ENCODE data around the gene TTC21A. TPM values are rescaled to one million over a fixed set of nuclear protein-coding genes. Genes with fewer than 3 reads are reported as not detected.
A peak's percentile ranks its signal among the peaks of the same experiment; 100 is the strongest.

TTC21A gene
- total RNA-seq, 1 donor from 2014 or later: 16.1 TPM

GRCh38 chr3:39142067-39142466, 34.6 kb downstream of the TTC21A start:
- H3K9me3 Mint-ChIP-seq (ENCODE audit: low read depth): no peaks in the 10 kb centered on the region
- no peak for DNase-seq (ENCODE audit: low spot score, unreplicated experiment)
- no peak for TF ChIP-seq CTCF (IDR thresholded peaks at IDR 0.05; ENCODE audit: unreplicated experiment)
- H3K36me3 Mint-ChIP-seq (ENCODE audit: insufficient read depth): peaks cover 10% of the 10 kb centered on the region
- H3K27ac Mint-ChIP-seq: no peak overlapping the region
- H3K4me3 Mint-ChIP-seq (ENCODE audit: low read depth): no peak overlapping the region
- H3K27me3 Mint-ChIP-seq: no peaks in the 10 kb centered on the region
- peaks cover 21% of the 10 kb centered on the region for H3K4me1 Mint-ChIP-seq (ENCODE audit: low read depth)

- TF ChIP-seq CTCF (IDR thresholded peaks at IDR 0.05; ENCODE audit: unreplicated experiment): no peak
- Mint-ChIP-seq H3K36me3 (ENCODE audit: insufficient read depth) (peaks cover 6% of the 10 kb centered on the region), H3K4me3 (ENCODE audit: low read depth) (no peak overlapping the region), H3K27me3 (no peaks in the 10 kb centered on the region), H3K4me1 (ENCODE audit: low read depth) (peaks cover 32% of the 10 kb centered on the region), H3K9me3 (ENCODE audit: low read depth) (no peaks in the 10 kb centered on the region), H3K27ac (peak overlapping the region; percentile 67)
- no peak for DNase-seq (ENCODE audit: low spot score, unreplicated experiment)
Measured at GRCh38 chr3:39143051-39143885, 35.8 kb downstream of the TTC21A start.

GRCh38 chr3:39144095-39144747, 36.7 kb downstream of the TTC21A start:
- Mint-ChIP-seq H3K27me3 (no peaks in the 10 kb centered on the region), H3K4me1 (ENCODE audit: low read depth) (peaks cover 42% of the 10 kb centered on the region), H3K4me3 (ENCODE audit: low read depth) (no peak overlapping the region), H3K9me3 (ENCODE audit: low read depth) (no peaks in the 10 kb centered on the region), H3K27ac (no peak overlapping the region), H3K36me3 (ENCODE audit: insufficient read depth) (peaks cover 6% of the 10 kb centered on the region)
- TF ChIP-seq CTCF (IDR thresholded peaks at IDR 0.05; ENCODE audit: unreplicated experiment): no peak
- DNase-seq (ENCODE audit: low spot score, unreplicated experiment): no peak

GRCh38 chr3:39144748-39145380, 37.4 kb downstream of the TTC21A start:
- H3K9me3 Mint-ChIP-seq (ENCODE audit: low read depth): no peaks in the 10 kb centered on the region
- peaks cover 48% of the 10 kb centered on the region for H3K4me1 Mint-ChIP-seq (ENCODE audit: low read depth)
- H3K4me3 Mint-ChIP-seq (ENCODE audit: low read depth): no peak overlapping the region
- H3K27ac Mint-ChIP-seq: no peak overlapping the region
- H3K36me3 Mint-ChIP-seq (ENCODE audit: insufficient read depth): peaks cover 6% of the 10 kb centered on the region
- no peak for TF ChIP-seq CTCF (IDR thresholded peaks at IDR 0.05; ENCODE audit: unreplicated experiment)
- DNase-seq (ENCODE audit: low spot score, unreplicated experiment): no peak
- no peaks in the 10 kb centered on the region for H3K27me3 Mint-ChIP-seq

- peaks cover 55% of the 10 kb centered on the region for H3K4me1 Mint-ChIP-seq (ENCODE audit: low read depth)
- H3K27ac Mint-ChIP-seq: no peak overlapping the region
Measured at GRCh38 chr3:39146083-39146501, 38.6 kb downstream of the TTC21A start.

More at GRCh38 chr3:39146083-39146501, 38.6 kb downstream of the TTC21A start:
- no peaks in the 10 kb centered on the region for H3K9me3 Mint-ChIP-seq (ENCODE audit: low read depth)
- no peak overlapping the region for H3K4me3 Mint-ChIP-seq (ENCODE audit: low read depth)
- no peak for DNase-seq (ENCODE audit: low spot score, unreplicated experiment)
- peaks cover 6% of the 10 kb centered on the region for H3K36me3 Mint-ChIP-seq (ENCODE audit: insufficient read depth)
- TF ChIP-seq CTCF (IDR thresholded peaks at IDR 0.05; ENCODE audit: unreplicated experiment): no peak
- H3K27me3 Mint-ChIP-seq: no peaks in the 10 kb centered on the region
